Right atrium auricular region (tissue), 2 donors: ENCODE data around the gene NCCRP1. TPM values are rescaled to one million over a fixed set of nuclear protein-coding genes. Genes with fewer than 3 reads are reported as not detected.

Experiments
- DNase-seq: peaks from one replicate; pipeline ENCODE4 v3.0.0-alpha.2; 2019; ENCODE audit warnings: low spot score
- H3K27ac ChIP-seq, 2 donors: fragments of 200-600 bp; sonication (generic); 1 replicate in 1 of 2; 2 replicates in 1 of 2; pipeline ENCODE4 v1.5.1; 2016 to 2019
- H3K27me3 ChIP-seq, 2 donors: fragments of 200-600 bp; sonication (generic); one replicate each; pipeline versions ENCODE4 v1.5.1 to v1.6.0; 2017 to 2019
- H3K36me3 ChIP-seq: fragments of 200-600 bp; sonication (generic); one replicate; pipeline ENCODE4 v1.5.1; 2016
- H3K4me1 ChIP-seq, 2 donors: fragments of 200-600 bp; sonication (generic); one replicate each; pipeline versions ENCODE4 v1.5.1 to v1.6.0; 2017 to 2019
- H3K4me3 ChIP-seq, 2 donors: fragments of 200-600 bp; sonication (generic); 1 replicate in 1 of 2; 2 replicates in 1 of 2; pipeline ENCODE4 v1.5.1; 2017 to 2019; ENCODE audit warnings: mild to moderate bottlenecking in 1 of 2, moderate library complexity in 1 of 2
- H3K9me3 ChIP-seq, 2 donors: fragments of 200-600 bp; sonication (generic); one replicate each; pipeline ENCODE4 v1.5.1; 2019
- CTCF ChIP-seq, 2 donors: fragments of 200-600 bp; sonication (generic); IDR thresholded peaks; one replicate each; pipeline ENCODE4 v1.5.1; 2019; ENCODE audit warnings: antibody characterized with exemption in 2 of 2
- total RNA-seq, 2 donors: library from RNA; depleted of rRNA; stranded (reverse); fragments of >200 nt; gene quantifications; one replicate each; pipeline ENCODE4 v1.1.0, GENCODE V29; 2016

The NCCRP1 gene
- total RNA-seq, 2 donors from 2014 or later: not detected

GRCh38 chr19:39160889-39161672 is 35.7 kb upstream of the NCCRP1 start:
- Histone ChIP-seq H3K4me3 (no peak overlapping the region), H3K27ac (no peak overlapping the region), H3K36me3 (no peaks in the 10 kb centered on the region), H3K4me1 (peaks cover 0 to 43% of the 10 kb centered on the region in 2 donors), H3K9me3 (no peaks in the 10 kb centered on the region), H3K27me3 (no peaks in the 10 kb centered on the region)
- no peak for TF ChIP-seq CTCF (IDR thresholded peaks at IDR 0.05)
- no peak for DNase-seq

GRCh38 chr19:39162441-39163043 is 34.2 kb upstream of the NCCRP1 start:
- Histone ChIP-seq H3K27ac (no peak overlapping the region), H3K4me1 (peaks cover 0 to 43% of the 10 kb centered on the region in 2 donors), H3K27me3 (no peaks in the 10 kb centered on the region), H3K36me3 (no peaks in the 10 kb centered on the region), H3K4me3 (no peak overlapping the region), H3K9me3 (no peaks in the 10 kb centered on the region)
- no peak for DNase-seq
- TF ChIP-seq CTCF (IDR thresholded peaks at IDR 0.05): no peak

- no peak for DNase-seq
- Histone ChIP-seq H3K27ac (no peak overlapping the region), H3K36me3 (no peaks in the 10 kb centered on the region), H3K4me1 (peaks cover 0 to 36% of the 10 kb centered on the region in 2 donors), H3K27me3 (no peaks in the 10 kb centered on the region), H3K4me3 (no peak overlapping the region), H3K9me3 (no peaks in the 10 kb centered on the region)
- TF ChIP-seq CTCF (IDR thresholded peaks at IDR 0.05): no peak
Measured at GRCh38 chr19:39163621-39164020, 33.1 kb upstream of the NCCRP1 start.

GRCh38 chr19:39164289-39164688 is 32.5 kb upstream of the NCCRP1 start:
- Histone ChIP-seq H3K36me3 (no peaks in the 10 kb centered on the region), H3K4me1 (peaks cover 0 to 36% of the 10 kb centered on the region in 2 donors), H3K4me3 (no peak overlapping the region), H3K9me3 (no peaks in the 10 kb centered on the region), H3K27ac (no peak overlapping the region), H3K27me3 (no peaks in the 10 kb centered on the region)
- DNase-seq: no peak
- no peak for TF ChIP-seq CTCF (IDR thresholded peaks at IDR 0.05)

GRCh38 chr19:39165857-39166256 is 30.9 kb upstream of the NCCRP1 start:
- H3K36me3 ChIP-seq: peaks cover 5% of the 10 kb centered on the region
- no peak overlapping the region for H3K27ac ChIP-seq
- no peaks in the 10 kb centered on the region for H3K9me3 ChIP-seq
- no peak for DNase-seq
- H3K4me3 ChIP-seq: no peak overlapping the region
- peaks cover 0 to 24% of the 10 kb centered on the region in 2 donors for H3K4me1 ChIP-seq
- no peaks in the 10 kb centered on the region for H3K27me3 ChIP-seq
- no peak for TF ChIP-seq CTCF (IDR thresholded peaks at IDR 0.05)
